ENCODE results near the gene ATAD3C.
"Not testable (repeated sequence)": the region's sequence is repeated elsewhere in the genome, so short reads cannot be mapped to it uniquely, and the experiment has no call there.

Gene ATAD3C

DNA sequence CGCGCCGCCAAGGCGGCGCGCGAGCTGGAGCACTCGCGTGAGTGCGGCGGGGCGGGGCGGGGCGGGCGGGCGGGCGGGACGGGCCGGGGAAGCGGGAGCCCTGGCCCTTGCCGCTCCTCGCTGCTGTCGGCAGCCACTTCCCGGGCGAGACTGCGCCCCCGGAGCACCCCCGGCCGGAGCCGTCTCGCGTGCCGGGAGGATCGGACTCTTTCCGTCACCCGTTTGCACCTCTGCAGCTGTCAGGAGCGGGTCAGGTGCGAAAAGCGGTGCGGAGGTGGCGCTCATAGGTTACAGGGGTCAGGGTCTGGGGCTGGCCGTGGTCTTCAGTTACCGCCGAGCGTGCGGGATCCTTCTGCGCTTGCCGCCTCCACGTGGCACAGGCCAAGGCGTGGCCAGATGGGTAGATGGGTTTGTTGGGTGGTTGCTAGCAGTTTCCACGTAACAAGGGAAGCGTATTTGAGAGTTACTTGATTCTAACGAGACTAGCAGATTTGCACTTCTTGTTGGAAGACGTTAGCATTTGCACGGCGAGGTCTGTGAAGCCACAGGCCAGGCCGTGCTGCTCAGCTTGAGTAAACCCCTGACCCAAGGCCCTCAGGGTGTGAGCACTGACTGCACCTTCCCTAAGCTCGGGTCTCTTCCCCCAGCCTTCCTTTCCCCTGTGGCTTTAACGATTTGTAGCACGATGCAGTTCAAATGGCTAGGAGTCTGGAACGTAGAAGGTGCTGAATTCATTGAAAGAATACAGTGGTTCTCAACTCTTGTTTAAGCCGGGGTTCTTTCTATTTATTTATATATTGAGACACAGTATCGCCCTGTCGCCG is 22.8 kb downstream of the ATAD3C start:
- DNase-seq (ENCODE audit: low read depth in 2 of 2) = not testable (repeated sequence)

DNA sequence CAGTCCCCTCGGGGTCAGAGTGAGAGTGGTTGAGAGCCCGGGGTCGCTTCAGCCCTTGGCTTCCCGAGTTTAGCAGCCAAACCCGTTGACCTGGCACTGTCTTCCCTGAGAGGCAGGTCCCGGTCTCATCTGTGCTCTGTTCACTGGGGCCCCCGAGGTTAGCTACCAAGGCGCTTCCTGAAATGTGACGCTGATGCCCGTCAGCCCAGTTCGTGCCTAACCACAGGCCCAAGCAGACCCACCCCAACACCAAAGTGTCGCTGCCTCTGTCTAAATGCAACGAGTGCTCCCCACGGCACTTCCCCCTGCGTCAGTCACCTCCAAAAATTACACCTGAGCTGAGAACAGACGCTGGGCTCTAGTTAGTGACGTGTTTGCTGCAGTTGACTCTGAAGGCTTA is 26.5 kb downstream of the ATAD3C start:
- DNase-seq (ENCODE audit: low read depth in 2 of 2) = not testable (repeated sequence)

DNA sequence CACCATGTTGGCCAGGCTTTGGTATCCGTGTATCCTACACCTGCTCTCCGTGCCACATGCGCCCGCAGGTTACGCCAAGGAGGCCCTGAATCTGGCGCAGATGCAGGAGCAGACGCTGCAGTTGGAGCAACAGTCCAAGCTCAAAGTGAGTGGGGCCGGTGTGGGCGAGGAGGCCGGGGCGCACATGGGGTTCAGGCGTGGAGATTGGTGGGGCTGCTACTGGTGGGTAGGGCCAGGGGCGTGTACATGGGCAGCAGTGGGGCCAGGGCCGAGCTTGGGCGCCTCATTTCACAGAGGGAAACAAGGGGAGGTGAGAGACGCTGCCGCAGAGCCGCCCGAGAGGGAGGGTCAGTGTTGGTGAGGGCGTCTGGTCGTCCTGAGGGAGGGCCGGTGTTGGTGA is 27.7 kb downstream of the ATAD3C start:
- DNase-seq (ENCODE audit: low read depth in 2 of 2) = no peak

DNA sequence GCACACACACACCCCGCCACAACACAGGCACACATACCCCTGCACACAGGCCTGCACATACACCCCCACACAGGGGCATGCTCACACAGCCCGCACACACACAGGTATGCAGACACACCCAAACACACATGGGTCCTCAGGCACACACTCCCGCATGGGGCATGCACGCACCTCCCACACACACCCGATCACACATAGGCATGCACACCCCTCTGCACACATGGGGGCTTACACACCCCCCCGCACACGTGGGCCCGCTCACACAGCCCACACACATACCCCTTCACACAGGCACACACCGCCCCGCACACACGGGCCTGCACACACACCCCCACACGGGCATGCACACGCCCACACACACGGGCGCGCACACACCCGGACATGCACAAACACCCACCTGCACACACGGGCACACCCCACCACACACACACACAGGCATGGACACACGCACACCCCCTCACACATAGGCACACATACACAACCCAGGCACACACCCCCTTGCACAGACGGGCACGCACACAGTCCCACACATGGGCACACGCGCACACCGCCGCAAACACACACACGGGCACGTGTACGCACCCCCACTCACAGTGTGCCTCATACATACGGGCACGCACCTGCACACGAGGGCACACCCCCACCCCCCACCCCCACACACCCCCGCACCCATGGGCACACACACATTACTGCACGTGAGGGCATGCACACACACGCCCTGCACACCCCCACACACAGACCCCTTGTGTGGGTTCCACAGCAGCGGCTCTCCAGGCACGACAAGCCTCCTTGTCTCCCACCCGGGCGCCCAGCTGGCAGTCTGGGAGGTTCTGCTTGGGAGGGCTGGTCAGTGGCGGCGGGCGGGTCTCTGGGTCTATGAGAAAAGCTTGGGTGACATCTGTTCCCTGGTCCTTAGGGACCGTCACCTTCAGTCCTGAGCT is 30.3 kb downstream of the ATAD3C start:
- DNase-seq (ENCODE audit: low read depth in 2 of 2) = no peak

DNA sequence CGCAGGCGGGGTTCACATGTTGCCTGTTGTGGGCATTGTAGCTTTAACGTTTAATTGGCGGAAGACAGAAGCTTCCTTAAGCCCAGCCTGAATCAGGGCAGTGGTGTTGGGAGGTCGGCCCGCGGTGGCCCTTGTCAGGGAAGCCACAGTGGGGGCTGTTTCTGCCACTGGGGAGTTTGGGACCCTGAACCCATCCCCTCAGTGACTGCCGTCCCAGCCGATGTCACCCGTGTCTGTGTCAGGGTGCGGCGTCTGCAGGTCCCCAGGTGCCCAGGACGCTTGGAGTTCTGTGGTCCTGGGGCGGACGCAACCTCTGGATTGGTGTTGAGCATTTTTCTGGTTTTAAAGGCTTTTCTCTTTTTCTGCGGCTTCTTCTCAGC is 31.0 kb downstream of the ATAD3C start:
- not testable (repeated sequence) for DNase-seq (ENCODE audit: low read depth in 2 of 2)

DNA sequence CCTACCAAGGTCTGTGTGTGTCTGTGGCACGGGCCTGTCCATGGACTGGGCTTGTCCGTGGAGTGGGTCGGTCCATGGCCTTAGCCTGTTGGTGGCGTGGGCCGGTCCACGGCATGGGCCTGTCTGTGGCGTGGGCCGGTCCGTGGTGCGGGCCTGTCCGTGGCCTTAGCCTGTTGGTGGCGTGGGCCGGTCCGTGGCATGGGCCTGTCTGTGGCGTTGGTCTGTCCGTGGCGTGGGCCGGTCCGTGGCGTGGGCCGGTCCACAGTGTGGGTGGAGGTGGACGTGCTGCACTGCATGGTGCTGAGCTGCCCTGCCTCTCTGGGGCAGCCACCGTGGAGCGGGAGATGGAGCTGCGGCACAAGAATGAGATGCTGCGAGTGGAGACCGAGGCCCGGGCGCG is 32.3 kb downstream of the ATAD3C start:
- not testable (repeated sequence) for DNase-seq (ENCODE audit: low read depth in 2 of 2)

DNA sequence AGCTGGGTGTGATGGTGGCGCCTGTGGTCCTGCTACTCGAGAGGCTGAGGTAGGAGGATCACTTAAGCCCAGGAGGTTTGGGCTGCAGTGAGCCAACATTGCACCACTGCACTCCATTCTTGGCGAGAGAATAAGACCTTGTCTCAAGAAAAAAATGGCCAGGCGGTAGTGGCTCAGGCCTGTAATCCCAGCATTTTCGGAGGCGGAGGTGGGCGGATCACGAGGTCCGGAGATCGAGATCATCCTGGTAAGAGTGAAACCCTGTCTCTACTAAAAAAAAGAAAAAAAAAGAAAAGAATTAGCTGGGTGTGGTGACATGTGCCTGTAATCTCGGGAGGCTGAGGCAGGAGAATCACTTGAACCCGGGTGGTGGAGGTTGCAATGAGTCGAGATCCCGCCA is 33.4 kb downstream of the ATAD3C start:
- no peak for DNase-seq (ENCODE audit: low read depth in 2 of 2)

DNA sequence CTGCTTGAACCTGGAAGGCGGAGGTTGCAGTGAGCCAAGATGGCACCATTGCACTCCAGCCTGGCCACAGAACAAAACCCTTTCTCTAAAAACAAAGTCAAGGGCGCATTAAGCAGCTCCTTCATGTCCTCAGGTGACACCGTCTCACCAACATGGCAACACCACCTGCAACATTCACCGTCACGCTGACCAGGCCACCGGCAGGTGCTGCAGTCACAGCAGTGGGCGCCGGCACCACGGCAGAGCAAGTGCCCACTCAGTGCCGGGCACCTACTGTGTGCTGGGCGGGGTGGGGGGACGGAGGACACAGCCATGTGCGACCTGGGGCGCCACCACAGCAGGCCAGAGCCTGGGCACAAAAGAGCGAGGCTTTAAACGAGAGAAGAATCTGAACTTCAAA is 34.2 kb downstream of the ATAD3C start:
- no peak for DNase-seq (ENCODE audit: low read depth in 2 of 2)

DNA sequence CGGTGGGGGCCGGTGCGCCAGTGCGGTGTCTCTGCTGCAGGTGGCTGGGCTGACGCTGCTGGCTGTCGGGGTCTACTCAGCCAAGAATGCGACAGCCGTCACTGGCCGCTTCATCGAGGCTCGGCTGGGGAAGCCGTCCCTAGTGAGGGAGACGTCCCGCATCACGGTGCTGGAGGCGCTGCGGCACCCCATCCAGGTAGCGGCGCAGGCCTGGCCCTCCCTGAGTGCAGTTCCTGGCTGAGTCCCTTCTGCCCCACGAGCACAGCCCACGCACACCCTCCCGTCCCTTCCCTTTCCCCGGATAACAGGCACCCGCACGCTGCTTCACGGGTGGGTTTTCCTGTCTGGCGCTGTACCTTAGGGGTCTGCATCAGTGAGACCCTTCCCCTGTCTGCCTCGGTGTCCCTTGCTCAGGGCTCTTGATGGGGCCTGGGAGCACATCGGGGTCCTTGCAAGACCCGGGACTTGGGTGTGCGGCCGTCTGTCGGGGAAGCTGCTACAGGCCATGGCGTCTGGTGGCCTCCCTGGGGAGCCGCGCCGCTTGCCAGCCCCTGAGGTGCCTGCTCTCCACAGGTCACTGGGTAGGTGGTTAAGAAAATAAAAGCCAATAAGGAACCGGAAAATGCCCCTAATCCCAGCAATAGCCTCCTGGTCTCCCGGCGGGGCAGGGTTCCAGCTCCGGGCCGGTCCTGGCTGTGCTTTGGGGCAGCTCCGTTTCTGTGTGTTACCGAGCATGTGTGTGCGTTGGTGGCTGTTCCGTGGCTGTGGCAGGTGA is 35.7 kb downstream of the ATAD3C start:
- not testable (repeated sequence) for DNase-seq (ENCODE audit: low read depth in 2 of 2)

DNA sequence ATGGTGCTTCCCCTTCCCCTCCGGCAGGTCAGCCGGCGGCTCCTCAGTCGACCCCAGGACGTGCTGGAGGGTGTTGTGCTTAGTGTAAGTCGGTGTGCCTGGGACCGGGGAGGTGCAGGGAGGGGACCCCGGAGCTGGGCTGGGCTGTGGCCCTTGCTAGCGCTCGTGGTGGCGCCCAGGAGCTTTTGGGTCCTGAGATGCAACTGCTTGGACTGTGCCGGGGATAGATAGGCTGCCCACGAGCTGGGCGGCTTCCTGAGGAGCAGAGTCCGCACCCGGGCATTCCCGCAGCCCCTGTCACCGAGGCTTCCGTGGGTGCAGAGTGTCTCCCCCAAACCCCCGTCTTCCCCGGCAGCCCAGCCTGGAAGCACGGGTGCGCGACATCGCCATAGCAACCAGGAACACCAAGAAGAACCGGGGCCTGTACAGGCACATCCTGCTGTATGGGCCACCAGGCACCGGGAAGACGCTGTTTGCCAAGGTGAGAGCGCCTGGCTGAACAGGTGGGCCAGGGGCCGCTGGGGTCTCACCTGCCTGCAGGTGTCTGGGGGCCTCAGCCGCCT is 36.3 kb downstream of the ATAD3C start:
- DNase-seq (ENCODE audit: low read depth in 2 of 2) = not testable (repeated sequence)

DNA sequence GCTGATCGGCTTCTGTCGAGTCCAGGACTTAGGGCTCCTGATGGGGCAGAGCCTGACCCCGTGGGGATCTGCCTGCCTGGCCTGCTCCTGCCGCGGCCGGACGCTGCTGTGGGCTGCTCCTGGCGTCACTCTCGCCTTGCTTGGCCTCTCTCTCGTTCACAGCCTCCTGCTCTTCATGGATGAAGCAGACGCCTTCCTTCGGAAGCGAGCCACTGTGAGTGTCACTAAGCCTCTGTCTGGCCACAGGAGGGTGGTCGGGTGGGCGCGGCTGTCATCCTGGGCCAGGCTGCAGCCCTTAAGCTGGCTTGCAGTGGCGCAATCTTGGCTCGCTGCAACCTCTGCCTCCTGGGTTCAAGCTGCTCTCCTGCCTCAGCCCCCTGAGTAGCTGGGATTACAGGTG is 38.2 kb downstream of the ATAD3C start:
- DNase-seq (ENCODE audit: low read depth in 2 of 2) = no peak

DNA sequence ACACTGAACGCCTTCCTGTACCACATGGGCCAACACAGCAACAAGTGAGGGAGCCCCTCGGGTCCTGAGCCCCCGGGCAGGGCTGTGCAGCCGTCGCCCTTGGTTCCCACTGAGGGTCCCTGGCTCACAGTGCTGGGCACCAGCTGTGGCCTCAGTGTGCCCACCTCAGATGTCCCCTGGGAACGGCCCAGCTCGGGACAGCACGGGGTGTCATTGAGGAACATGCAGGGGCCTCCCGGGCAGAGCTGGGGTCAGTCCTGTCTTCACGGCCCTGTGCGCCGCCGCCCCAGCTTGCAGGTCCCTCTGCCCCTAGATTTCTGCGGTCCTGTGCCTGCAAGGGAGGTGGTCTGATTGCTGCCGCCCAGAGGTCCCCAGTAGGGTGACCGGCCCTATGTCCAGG is 39.7 kb downstream of the ATAD3C start:
- DNase-seq (ENCODE audit: low read depth in 2 of 2) = no peak

DNA sequence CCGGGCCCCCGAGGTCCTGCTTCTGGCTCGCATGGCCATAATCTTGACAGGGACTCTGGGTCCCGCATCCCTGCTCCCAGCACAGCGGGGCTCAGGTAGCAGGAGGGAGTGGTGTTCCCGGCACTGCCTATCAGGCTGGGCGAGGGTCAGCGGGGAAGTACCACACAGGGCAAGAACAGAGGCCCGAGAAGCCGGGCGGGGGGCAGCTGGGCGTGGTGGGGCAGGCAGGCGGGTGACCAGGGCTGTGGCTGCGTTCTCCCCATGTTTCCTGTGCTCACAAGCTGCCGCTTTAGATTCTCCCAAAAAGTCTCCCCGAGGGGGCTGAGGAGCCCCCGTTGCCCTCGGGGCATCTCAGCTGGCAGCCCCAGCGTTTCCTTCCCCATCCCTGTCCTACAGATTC is 40.4 kb downstream of the ATAD3C start:
- no peak for DNase-seq (ENCODE audit: low read depth in 2 of 2)

DNA sequence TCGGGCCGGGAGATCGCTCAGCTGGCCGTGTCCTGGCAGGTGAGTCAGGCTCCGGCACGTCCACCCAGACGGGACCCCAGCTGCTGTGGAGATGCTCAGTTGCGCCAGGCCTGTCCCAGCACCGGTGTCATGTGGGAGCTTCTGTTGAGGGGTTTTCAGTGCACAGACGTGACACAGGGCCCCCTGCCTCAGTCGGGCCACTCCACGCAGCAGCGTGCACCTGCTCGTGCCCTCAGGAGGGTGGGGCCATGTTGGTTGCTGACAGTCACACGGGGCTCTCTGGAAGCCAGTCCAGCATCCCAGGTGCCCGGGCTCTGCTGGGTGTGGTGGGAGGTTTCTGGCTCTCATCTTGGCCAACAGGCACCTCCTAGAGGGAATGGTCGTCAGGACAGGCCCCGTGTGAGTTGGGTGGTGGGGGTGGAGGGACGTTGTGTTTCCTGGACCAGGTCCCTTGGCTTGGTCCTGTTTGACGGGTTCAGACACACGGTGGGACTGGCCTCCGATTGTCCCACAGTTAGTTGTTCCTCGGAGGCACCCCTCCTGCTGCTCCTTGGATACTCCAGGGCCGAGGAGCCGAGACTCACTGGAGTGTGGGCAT is 41.2 kb downstream of the ATAD3C start:
- no peak for DNase-seq (ENCODE audit: low read depth in 2 of 2)

DNA sequence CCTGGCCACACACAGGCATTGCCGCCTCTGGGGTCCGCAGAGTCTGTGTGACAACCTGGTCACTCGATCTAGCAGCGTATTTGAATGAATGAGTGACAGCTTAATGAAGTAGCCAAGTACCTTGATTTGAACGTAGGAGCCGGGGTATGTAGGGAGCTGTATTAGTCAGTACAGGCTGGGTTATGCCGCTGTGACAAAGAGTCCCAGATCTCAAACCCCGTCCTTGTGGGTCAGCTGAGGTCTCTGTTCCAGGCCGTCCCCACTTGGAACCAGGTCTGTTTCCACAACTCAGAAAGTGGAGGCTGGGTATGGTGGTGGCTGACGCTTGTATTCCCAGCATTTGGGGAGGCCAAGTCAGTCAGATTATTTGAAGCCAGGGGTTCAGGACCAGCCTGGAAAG is 42.1 kb downstream of the ATAD3C start:
- DNase-seq (ENCODE audit: low read depth in 2 of 2) = no peak

DNA sequence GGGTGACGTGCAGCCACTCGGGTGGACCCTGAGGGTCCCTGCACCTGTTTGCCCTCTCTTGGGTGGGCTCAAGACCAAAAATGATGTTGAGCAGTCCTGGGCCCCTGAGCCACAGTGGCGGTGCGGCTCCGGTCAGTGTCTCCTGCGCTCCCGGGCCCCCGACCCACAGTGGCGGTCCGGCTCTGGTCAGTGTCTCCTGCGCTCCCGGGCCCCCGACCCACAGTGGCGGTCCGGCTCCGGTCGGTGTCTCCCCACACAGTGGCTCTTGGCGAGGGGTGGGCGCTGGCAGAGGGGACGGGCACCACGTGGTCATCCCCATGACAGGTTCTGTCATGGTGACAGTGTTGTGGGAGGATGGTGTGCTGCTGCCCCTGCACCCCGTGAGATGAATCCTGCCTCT is 44.8 kb downstream of the ATAD3C start:
- DNase-seq (ENCODE audit: low read depth in 2 of 2) = not testable (repeated sequence)

DNA sequence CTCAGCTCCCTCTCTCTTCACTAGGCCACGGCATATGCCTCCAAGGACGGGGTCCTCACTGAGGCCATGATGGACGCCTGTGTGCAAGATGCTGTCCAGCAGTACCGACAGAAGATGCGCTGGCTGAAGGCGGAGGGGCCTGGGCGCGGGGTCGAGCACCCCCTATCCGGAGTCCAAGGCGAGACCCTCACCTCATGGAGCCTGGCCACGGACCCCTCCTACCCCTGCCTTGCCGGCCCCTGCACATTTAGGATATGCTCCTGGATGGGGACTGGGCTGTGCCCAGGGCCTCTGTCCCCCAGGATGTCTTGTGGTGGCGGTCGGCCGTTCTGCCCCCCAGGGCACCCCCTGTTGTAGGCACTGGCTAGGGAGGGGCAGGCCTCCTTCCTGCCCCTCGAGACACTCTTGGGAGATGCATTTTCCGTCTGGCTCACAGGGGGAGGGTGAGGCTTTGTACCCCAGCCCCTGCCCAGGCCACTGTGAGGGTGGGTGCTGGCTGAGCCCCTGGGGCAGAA is 46.0 kb downstream of the ATAD3C start:
- not testable (repeated sequence) for DNase-seq (ENCODE audit: low read depth in 2 of 2)

DNA sequence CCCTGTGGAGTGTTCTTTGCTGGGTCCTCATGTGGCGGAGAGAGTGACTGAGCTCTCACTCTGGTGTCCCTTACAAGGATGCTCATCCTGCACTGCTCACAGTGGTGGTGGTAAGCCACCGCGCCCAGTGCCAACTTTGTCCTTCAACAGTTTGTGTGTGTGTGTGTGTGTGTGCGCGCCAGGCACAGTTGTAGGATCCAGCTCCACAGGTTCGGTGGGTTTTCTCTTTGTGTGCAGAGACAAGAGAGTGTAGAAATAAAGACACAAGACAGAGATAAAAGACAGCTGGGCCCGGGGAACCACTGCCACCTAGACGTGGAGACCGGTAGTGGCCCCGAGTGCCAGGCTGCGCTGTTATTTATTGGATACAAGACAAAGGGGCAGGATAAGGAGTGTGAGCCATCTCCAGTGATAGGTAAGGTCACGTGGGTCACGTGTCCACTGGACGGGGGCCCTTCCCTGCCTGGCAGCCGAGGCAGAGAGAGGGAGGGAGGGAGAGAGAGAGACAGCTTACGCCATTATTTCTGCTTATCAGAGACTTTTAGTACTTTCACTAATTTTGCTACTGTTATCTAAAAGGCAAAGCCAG is 55.4 kb downstream of the ATAD3C start:
- DNase-seq (ENCODE audit: low read depth in 2 of 2) = peak; percentile 34 to 45

DNA sequence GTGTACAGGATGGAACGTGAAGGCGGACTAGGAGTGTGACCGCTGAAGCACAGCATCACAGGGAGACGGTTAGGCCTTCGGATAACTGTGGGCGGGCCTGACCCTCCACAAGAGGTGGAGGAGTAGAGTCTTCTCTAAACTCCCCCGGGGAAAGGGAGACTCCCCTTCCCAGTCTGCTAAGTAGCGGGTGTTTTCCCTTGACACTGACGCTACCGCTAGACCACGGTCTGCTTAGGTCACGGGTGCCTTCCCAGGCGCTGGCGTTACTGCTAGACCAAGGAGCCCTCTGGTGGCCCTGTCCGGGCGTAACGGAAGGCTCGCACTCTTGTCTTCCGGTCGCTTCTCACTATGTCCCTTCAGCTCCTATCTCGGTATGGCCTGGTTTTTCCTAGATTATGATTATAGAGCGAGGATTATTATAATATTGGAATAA is 55.9 kb downstream of the ATAD3C start:
- not testable (repeated sequence) for DNase-seq (ENCODE audit: low read depth in 2 of 2)

DNA sequence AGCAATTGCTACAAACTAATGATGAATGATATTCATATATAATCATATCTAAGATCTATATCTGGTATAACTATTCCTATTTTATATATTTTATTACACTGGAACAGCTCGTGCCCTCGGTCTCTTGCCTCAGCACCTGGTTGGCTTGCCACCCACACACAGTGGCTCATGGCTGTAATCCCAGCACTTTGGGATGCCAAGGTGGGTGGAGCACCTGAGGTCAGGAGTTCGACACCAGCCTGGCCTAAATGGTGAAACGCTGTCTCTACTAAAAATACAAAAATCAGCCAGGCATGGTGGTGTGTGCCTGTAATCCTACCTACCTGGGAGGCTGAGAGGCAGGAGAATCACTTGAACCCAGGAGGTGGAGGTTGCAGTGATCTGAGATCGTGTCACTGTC is 56.3 kb downstream of the ATAD3C start:
- not testable (repeated sequence) for DNase-seq (ENCODE audit: low read depth in 2 of 2)

DNA sequence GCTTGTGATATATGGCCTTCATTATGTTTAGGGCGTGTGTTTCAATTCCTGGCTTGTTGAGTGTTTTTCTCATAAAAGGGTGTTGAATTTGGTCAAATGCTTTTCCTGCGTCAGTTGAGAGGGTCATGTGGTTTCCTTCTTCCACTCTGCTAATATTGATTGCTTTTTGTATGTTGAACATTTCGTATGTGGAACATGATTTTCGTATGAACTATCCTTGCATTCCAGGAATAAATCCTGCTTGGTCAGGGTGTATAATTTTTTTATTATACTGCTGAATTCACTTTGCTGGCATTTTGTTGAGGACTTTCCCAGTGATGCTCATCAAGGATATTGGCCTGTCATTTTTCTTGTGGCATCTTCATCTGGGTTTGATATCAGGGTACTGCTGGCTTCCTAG is 57.8 kb downstream of the ATAD3C start:
- DNase-seq (ENCODE audit: low read depth in 2 of 2) = no peak

Data from stimulated activated CD8-positive, alpha-beta memory T cell treated with anti-CD3 and anti-CD28 coated beads, Interleukin-2, amount 100 ng/mL, for 1 hour (primary cell).